Fibroblast of peridontal ligament (primary cell): Measurements from ENCODE around the gene EME1.
"Not testable (repeated sequence)": the region's sequence is repeated elsewhere in the genome, so short reads cannot be mapped to it uniquely, and the experiment has no call there.

Experiments
- DNase-seq: peaks from one replicate; pipeline ENCODE4 v3.0.0-alpha.2; 2010; ENCODE audit errors: extremely low read depth

The EME1 gene

DNA sequence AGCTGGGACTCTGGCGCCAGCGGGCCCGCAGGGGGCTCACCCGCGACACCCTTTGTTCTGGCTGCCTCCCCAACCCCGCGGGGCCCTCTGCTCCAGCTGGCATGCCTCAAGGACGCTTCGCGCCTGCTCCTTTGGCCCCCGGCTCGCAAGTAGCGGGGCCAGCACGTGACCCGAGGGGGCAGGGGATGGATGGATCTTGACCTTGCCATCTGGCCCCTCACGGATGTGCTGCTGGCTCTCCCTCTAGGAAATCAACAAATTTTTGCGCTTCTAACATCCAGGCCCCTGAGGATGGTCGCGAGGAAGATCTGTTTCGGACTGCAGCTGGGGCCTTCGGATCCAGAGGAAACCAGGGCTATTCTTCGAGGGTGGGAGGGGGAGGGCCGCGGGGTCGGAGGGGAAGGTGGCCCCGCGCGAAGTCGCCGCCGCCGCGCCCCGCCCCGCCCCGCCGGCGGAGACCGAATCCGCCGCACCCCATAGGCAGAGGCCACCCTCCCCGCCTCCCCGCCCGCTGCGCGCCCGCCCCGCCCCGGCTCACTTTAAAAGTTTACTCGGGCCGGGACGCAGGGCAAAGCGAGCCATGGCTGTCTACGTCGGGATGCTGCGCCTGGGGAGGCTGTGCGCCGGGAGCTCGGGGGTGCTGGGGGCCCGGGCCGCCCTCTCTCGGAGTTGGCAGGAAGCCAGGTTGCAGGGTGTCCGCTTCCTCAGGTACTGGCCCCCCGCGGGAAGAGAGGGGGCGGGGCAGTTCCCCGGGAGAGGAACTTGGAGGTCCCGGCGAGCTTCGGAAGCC, 52.8 kb downstream of the EME1 start, which contains the start of gene ACSF2:
Gene ACSF2, plus strand, starts transcription at position 537 of the 790 bp plus-strand sequence. Its CDS starts 44 bp downstream, at position 581.
- peak; percentile 26 for DNase-seq

DNA sequence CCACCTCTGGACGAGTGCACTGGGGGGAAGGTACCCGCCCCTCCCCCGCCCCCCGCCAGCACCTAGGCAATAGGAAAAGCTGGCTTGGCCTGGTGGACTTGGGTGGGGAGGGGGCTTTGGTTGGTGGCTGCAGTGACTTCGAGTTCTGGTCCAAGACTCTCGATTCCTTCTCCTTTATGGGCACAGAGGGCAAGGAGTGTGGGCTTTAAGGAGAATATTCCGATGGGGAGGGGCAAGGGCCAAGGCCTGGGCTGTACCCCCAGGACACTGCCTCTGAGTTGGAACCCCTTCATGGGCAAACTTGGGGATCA, 53.4 kb downstream of the EME1 start:
- DNase-seq, result no peak

DNA sequence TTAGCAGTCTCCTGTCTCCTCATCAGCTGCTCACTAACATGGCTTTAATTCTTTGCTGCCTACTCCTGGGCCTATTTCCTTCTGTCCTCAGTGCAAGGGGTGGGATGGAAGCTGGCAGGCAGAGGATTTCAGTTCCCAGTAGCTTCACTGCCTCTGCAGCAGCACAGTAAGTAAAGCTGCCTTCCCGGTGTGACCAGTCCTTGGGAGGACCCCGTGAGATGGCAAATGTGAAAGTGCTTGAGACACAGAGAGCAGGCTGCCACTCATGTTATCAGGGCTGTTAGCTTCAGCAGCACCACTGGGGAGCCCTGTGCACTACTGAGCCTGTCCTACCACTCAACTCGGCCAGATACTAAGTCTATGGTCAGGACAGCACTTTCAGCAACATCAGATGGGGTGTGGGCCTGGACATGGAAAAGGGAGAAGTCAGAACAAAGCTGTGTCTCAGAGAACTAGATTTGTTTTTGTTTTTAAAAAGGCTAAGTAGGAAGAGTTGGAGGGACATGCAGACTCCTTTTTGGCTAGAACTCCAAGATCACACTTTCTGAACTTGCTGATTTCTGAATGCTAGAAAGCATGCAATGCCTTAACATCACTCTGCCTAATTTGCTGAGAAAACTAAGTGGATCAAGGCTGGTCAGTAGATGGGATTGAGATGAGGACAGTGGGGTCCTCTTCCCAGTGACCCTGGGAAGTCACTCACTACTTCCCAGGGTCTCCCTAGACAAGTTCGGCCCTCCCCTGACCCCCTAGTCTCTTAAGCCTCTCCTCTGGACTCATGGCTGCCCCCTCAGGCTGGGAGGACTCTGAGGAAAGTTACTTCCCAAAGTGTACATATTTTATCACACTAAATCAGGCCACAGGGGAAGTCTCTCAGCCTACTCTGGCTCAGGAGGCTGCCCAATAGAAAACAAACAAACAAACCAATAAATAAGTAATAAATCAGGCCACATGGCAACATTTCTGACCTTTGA, 54.1 kb downstream of the EME1 start:
- peak; percentile 27 for DNase-seq

DNA sequence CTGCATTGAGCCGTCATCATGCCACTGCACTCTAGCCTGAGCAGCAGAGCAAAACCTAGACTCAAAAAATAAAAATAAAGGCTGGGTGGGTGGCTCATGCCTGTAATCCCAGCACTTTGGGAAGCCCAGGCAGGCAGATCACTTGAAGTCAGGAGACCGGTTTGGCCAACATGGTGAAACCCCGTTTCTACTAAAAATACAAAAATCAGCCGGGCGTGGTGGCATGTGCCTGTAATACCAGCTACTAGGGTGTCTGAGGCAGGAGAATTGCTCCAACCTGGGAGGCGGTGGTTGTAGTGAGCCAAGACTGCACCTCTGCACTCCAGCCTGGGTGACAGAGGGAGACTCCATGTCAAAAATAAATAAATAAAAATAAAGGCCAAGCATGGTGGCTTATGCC, 55.1 kb downstream of the EME1 start:
- DNase-seq, result not testable (repeated sequence)

DNA sequence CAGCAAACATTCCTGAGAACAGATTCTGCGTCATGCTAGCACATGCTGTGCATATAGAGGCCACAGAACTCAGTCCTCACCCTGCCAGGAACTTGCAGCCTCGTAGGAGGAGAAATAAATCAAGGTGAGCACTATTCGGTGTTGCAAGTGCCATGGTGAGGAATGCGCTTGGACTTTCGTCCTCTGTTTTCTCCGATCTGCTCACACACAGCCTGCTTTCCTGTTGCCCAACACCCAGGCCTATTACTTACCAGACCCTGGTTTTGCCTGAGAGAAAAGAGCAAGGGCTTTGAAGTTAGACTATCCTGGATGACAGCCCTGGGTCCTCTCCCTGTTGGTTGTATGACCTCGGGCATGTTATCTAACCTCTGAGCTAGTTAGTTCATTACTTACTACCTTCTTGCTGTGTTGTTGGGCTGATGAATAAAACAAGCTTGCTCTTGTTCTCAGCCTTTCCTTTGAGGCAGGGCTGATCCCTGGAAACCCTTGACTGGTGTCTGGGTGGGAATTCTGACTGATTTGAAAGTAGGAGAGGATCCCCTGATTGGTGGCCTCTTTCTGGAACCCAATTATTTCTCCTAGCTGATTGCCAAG, 55.9 kb downstream of the EME1 start:
- no peak for DNase-seq

DNA sequence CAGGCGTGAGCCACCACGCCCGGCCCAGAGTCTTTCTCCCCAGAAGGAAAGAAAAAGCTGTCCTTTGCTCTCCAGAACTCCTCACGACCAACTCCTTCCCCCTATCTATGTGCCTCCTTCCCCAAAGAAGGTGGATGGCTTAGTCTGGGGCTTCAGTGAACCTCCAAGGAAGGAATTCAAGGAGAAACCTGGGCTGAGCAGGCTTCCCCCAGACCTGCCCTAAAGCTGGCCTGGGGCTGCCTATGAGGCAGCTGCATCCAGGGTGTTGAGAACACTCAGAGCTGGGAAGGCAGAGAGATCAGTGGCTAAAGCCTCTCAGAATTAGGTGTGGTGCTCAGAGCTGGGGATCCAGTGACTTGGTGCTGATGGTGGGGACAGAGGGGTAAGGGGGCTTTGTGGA, 56.8 kb downstream of the EME1 start:
- no peak for DNase-seq
